Sigmoid colon (tissue), 7 donors: ENCODE data around the gene LAMB2. TPM values are rescaled to one million over a fixed set of nuclear protein-coding genes. Genes with fewer than 3 reads are reported as not detected.

Experiments used
- DNase-seq: peaks from one replicate; pipeline ENCODE4 v3.0.0-alpha.2; 2019
- H3K27ac ChIP-seq, 4 donors: fragments of 200-600 bp; sonication (generic); one replicate each; pipeline ENCODE4 v1.5.1; 2016 to 2019; ENCODE audit warnings: mild to moderate bottlenecking in 1 of 4
- H3K27me3 ChIP-seq, 3 donors: fragments of 200-600 bp; sonication (generic); one replicate each; pipeline ENCODE4 v1.5.1; 2019; ENCODE audit warnings: mild to moderate bottlenecking in 1 of 3
- H3K36me3 ChIP-seq, 4 donors: fragments of 200-600 bp; sonication (generic); one replicate each; pipeline ENCODE4 v1.5.1; 2016 to 2019
- H3K4me1 ChIP-seq, 4 donors: fragments of 200-600 bp; sonication (generic); one replicate each; pipeline ENCODE4 v1.5.1; 2017 to 2019
- H3K4me3 ChIP-seq, 4 donors: fragments of 200-600 bp; sonication (generic); one replicate each; pipeline ENCODE4 v1.5.1; 2017 to 2019; ENCODE audit warnings: mild to moderate bottlenecking in 2 of 4, moderate library complexity in 1 of 4
- H3K9me3 ChIP-seq, 4 donors: fragments of 200-600 bp in 3 of 4; sonication (generic) in 3 of 4; one replicate each; pipeline versions ENCODE4 v1.5.1 to v1.6.1; 2013 to 2019
- EP300 ChIP-seq, 4 donors: sonication (generic); formaldehyde crosslinking; IDR thresholded peaks; one replicate each; pipeline ENCODE4 v1.6.1; 2017; ENCODE audit warnings: antibody characterized with exemption in 4 of 4
- POLR2A ChIP-seq, 2 donors: fragments of 450-650 bp; IDR thresholded peaks; one replicate each; pipeline ENCODE4 v1.6.1; 2016; ENCODE audit warnings: antibody characterized with exemption in 2 of 2, mild to moderate bottlenecking in 2 of 2, moderate library complexity in 2 of 2
- POLR2AphosphoS5 ChIP-seq, 4 donors: sonication (generic); formaldehyde crosslinking; IDR thresholded peaks; one replicate each; pipeline ENCODE4 v1.6.1; 2017; ENCODE audit warnings: antibody characterized with exemption in 4 of 4
- whole genome bisulfite sequencing, 2 donors: extraction: QIAGEN DNeasy Blood & Tissue Kit; methylation state at CpG; one replicate each; pipeline ENCODE4 v1.1.7; 2013; 5-methylcytosine and 5-hydroxymethylcytosine counted together
- intact Hi-C: fragments of 100-400 bp; cut with DNase I; formaldehyde crosslinking; loops from one replicate; pipeline ENCODE4 v1.15.1; 2023
- polyA plus RNA-seq, 3 donors: library from polyadenylated mRNA; stranded (reverse); fragments of 200-250 nt; gene quantifications; one replicate each; pipeline ENCODE4 v1.2.3, GENCODE V29; 2013
- total RNA-seq, 4 donors: library from RNA; depleted of rRNA; stranded (reverse); fragments of >200 nt; gene quantifications; one replicate each; pipeline ENCODE4 v1.1.0, GENCODE V29; 2016
- TF ChIP-seq, protein P1 (sequence below), 4 experiments: fragments of 450-650 bp in 3 of 4; fragments of 200-600 bp in 1 of 4; IDR thresholded peaks; one replicate each; pipeline ENCODE4 v1.5.1; 2016 to 2019; ENCODE audit warnings: antibody characterized with exemption in 4 of 4, mild to moderate bottlenecking in 3 of 4, moderate library complexity in 2 of 4
- donor health status: healthy with polysubstance abuse.
- donor health status: Bipolar disorder and iron deficiency.
- donor health status: healthy.

LAMB2 gene
- total and polyA plus RNA-seq, 7 donors = 10.2 to 612 (median 252) TPM

DNA sequence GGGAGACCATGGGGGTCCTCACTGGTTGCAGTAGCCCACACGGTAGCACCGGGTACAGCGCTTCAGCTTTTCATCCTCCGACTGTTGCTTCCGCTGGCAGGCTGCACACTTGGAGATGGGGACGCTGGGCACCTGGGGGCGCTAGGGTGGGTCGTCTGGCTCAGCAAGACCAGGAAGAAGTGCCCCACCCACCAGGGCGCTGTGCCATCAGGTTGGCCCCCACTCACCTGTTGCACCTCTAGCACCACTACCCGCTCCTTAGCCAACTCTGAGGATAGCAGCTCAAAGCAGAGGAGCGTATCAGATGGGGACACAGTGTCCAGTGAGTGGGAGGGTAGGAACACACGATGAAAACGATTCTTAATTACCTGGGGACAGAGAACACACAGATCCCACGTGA lies 20.6 kb downstream of the LAMB2 start:
- Histone ChIP-seq H3K27ac (no peak overlapping the region), H3K9me3 (no peaks in the 10 kb centered on the region), H3K36me3 (peaks cover 83 to 99% (median 93%) of the 10 kb centered on the region in 4 donors), H3K4me3 (no peak overlapping the region), H3K27me3 (no peaks in the 10 kb centered on the region), H3K4me1 (no peaks in the 10 kb centered on the region)
- WGBS, 2 donors = 81 to 92% methylated on average over 14 of the region's 14 CpGs
- no peak for DNase-seq
- intact Hi-C loops = no loop called here
- TF ChIP-seq, protein P1, sequence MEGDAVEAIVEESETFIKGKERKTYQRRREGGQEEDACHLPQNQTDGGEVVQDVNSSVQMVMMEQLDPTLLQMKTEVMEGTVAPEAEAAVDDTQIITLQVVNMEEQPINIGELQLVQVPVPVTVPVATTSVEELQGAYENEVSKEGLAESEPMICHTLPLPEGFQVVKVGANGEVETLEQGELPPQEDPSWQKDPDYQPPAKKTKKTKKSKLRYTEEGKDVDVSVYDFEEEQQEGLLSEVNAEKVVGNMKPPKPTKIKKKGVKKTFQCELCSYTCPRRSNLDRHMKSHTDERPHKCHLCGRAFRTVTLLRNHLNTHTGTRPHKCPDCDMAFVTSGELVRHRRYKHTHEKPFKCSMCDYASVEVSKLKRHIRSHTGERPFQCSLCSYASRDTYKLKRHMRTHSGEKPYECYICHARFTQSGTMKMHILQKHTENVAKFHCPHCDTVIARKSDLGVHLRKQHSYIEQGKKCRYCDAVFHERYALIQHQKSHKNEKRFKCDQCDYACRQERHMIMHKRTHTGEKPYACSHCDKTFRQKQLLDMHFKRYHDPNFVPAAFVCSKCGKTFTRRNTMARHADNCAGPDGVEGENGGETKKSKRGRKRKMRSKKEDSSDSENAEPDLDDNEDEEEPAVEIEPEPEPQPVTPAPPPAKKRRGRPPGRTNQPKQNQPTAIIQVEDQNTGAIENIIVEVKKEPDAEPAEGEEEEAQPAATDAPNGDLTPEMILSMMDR (IDR thresholded peaks at IDR 0.05) = no peak

DNA sequence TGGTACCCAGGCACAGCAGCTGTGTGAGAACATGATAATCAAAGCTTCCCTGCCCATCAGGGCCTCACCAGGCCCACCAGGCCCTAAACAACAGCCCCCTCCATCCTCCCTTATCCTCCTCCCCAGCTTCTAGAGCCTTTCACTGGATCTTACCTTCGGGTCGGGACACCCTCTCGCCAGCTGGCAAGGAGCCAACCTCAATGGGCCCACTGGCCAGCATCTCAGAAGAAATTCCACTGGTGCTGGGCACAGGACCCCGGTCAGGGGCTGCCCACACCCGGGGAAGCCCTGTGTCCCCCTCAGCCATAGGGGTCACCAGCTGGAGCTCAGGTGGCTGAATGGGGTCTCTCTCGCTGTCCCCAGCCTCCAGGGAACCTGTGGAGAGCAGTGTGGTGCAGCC lies 21.5 kb downstream of the LAMB2 start:
- 82 to 86% methylated on average over 6 of the region's 6 CpGs for WGBS, 2 donors
- Histone ChIP-seq H3K27ac (no peak overlapping the region), H3K27me3 (no peaks in the 10 kb centered on the region), H3K4me1 (no peaks in the 10 kb centered on the region), H3K9me3 (no peaks in the 10 kb centered on the region), H3K4me3 (no peak overlapping the region), H3K36me3 (peaks cover 74 to 96% (median 84%) of the 10 kb centered on the region in 4 donors)
- intact Hi-C loops = no loop called here
- no peak for DNase-seq
- TF ChIP-seq EP300 (IDR thresholded peaks at IDR 0.05) (no peak), POLR2AphosphoS5 (IDR thresholded peaks at IDR 0.05) (no peak), POLR2A (IDR thresholded peaks at IDR 0.05) (no peak)
- TF ChIP-seq, protein P1 (IDR thresholded peaks at IDR 0.05) = no peak

DNA sequence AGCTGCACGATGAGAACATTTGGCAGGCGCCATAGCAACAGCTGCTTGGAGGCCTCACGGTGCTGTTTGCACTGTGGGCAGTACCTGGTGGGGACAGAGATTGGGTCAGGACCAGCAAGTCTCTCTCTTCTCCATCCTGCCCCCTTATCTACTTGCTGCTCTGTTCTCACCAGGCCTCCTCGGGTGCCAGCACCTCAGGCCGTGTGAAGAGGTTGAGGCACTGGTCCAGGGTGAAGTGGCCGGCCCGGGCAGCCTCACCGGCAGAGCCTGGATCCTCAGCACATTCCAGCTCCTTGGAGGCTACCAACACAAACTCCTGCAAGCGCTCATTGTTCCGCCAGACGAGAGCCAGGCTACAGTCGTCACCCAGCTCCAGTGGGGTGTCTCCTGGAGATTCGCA lies 22.1 kb downstream of the LAMB2 start:
- peaks cover 68 to 93% (median 78%) of the 10 kb centered on the region in 4 donors for H3K36me3 ChIP-seq
- no peaks in the 10 kb centered on the region for H3K9me3 ChIP-seq
- 91 to 92% methylated on average over 13 of the region's 13 CpGs for WGBS, 2 donors
- H3K27me3 ChIP-seq = no peaks in the 10 kb centered on the region
- DNase-seq = no peak
- no peak overlapping the region for H3K27ac ChIP-seq
- peaks cover 0 to under 1% (median under 1%) of the 10 kb centered on the region in 4 donors for H3K4me1 ChIP-seq
- no peak overlapping the region for H3K4me3 ChIP-seq
- intact Hi-C loops = no loop called here
- no peak for TF ChIP-seq POLR2AphosphoS5 (IDR thresholded peaks at IDR 0.05)
- TF ChIP-seq, protein P1 (IDR thresholded peaks at IDR 0.05) = no peak

DNA sequence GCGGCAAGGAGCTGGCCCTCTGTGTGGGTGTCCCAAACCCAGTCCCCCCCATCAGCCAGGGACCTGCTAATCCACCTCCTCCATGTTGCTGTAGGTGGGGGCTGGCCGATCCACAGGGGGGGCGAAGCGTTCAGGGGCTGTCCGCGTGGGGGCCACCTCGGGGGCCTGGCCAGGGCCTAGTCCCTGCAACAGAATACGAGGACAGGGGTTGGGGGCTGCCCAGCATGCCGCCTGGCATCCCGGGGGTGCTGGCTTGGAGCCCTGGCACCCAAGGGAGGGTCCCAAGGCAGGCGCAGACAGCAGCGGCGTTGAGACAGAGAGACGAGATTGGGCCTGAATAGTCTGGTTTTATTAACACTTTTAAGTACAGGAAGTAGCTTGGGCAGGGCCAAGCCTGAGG lies 24.5 kb downstream of the LAMB2 start:
- TF ChIP-seq POLR2A (IDR thresholded peaks at IDR 0.05) (no peak), EP300 (IDR thresholded peaks at IDR 0.05) (no peak)
- peaks cover 45 to 68% (median 54%) of the 10 kb centered on the region in 4 donors for H3K36me3 ChIP-seq
- intact Hi-C loops = no loop called here
- WGBS, 2 donors = 70 to 83% methylated on average over 14 of the region's 14 CpGs
- H3K9me3 ChIP-seq = no peaks in the 10 kb centered on the region
- peaks cover 0 to 19% (median 16%) of the 10 kb centered on the region in 4 donors for H3K4me1 ChIP-seq
- DNase-seq = no peak
- H3K27ac ChIP-seq = no peak overlapping the region
- no peaks in the 10 kb centered on the region for H3K27me3 ChIP-seq
- no peak overlapping the region for H3K4me3 ChIP-seq

DNA sequence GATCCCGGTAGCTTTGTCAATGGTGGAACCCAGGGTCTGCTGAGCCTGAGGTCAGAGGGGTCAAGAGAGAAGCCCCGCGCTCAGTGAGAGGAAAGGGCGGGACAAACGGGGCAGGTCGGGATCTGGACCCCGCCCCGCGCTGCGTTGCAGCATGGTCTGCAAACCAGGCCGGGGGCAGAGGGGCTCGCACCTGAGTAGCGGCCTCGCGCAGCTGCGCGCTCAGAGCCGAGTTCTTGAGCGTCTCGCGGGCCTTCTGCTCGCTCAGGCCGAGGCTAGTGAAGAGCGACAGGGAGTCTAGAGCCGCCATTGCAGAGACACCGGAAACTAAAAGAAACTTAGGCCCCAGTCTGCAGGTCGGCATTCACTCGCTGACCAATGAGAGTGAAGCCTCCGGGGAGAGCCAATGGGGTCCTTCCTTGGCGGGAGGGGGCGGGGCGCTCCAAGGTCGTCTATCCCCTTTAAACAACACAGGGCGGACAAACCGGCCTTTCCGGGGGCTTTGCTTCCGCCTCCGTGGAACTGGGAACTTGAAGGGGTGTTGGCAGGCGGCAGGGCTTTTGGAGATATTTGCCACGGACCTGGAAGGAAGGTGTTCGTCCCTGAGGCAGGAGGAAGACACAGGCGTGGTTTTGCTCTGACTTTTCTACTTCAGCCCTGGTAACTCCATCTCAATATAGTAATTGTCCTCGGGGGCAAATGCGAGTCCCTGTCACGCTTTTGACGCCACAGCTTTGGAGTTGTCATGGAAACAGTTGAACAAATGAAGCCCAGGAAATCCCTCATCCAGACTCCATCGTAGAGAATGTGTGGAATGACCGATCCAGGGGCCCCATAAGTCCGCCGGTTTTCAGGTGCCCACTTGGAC lies 28.2 kb downstream of the LAMB2 start, which contains the start of gene QARS1:
TSS of gene QARS1 (minus strand) at position 331 of the 865 bp plus-strand sequence. CDS start at position 307, 24 bp downstream.
- intact Hi-C loops = no loop called here

More for the DNA sequence above, 28.2 kb downstream of the LAMB2 start, which contains the start of gene QARS1:
- 2 to 3% methylated on average over 50 of the region's 50 CpGs for WGBS, 2 donors
- Histone ChIP-seq H3K36me3 (peaks cover 26 to 61% (median 52%) of the 10 kb centered on the region in 4 donors), H3K9me3 (no peaks in the 10 kb centered on the region), H3K4me3 (peak within 1 kb of the TSS; percentile 76 to 80 (median 78)), H3K27ac (peak within 1 kb of the TSS; percentile 82 to 86 (median 83)), H3K27me3 (no peaks in the 10 kb centered on the region), H3K4me1 (peaks cover 0 to 25% (median 21%) of the 10 kb centered on the region in 4 donors)
- TF ChIP-seq POLR2A (IDR thresholded peaks at IDR 0.05) = peak; percentile 34 to 61
- TF ChIP-seq, protein P1 (IDR thresholded peaks at IDR 0.05) = no peak
- TF ChIP-seq EP300 (IDR thresholded peaks at IDR 0.05) = no peak
- TF ChIP-seq POLR2AphosphoS5 (IDR thresholded peaks at IDR 0.05) = peak; percentile 64 to 83 (median 74)
- DNase-seq = peak; percentile 97
